K562 (cell line): ENCODE results near the gene CLCF1. TPM values are rescaled to one million over a fixed set of nuclear protein-coding genes. Genes with fewer than 3 reads are reported as not detected.

Experiments used
- E2F1 ChIP-seq: sonication (generic); formaldehyde crosslinking; IDR thresholded peaks from 2 replicates; pipeline ENCODE4 v1.8.1; 2023; ENCODE audit warnings: mild to moderate bottlenecking, missing genetic modification reagents, moderate library complexity
- FOXK2 ChIP-seq, 2 experiments: fragments of 450-650 bp; IDR thresholded peaks in 1 of 2; conservative IDR thresholded peaks in 1 of 2; 2 replicates each; pipeline ENCODE4 v1.6.1; 2016; ENCODE audit warnings: low read depth in 2 of 2, mild to moderate bottlenecking in 1 of 2
- MXI1 ChIP-seq: IDR thresholded peaks from 2 replicates; pipeline ENCODE4 v1.6.1; 2011; ENCODE audit warnings: low read depth, mild to moderate bottlenecking, improper control_type of control experiment, low read length
- NFYB ChIP-seq: IDR thresholded peaks from 2 replicates; pipeline ENCODE4 v1.6.1; 2011; ENCODE audit warnings: mild to moderate bottlenecking, moderate library complexity; ENCODE audit not compliant: insufficient read length; ENCODE audit errors: extremely low read depth
- PHB2 ChIP-seq: fragments of 450-650 bp; IDR thresholded peaks from 2 replicates; pipeline ENCODE4 v1.6.1; 2017; ENCODE audit warnings: low read depth
- PTTG1 ChIP-seq: fragments of 450-650 bp; IDR thresholded peaks from 2 replicates; pipeline ENCODE4 v1.6.1; 2016; ENCODE audit warnings: low read depth, mild to moderate bottlenecking, missing genetic modification characterization, missing compliant biosample characterization
- RBM39 ChIP-seq: fragments of 200-400 bp; formaldehyde crosslinking; optimal IDR thresholded peaks from 2 replicates; pipeline ENCODE3; 2018; ENCODE audit warnings: low read depth, low read length
- RNF2 ChIP-seq: sonication (generic); IDR thresholded peaks from 2 replicates; pipeline ENCODE4 v1.6.1; 2016
- SAP30 ChIP-seq: fragments of 200-600 bp; sonication (generic); IDR thresholded peaks from 2 replicates; pipeline ENCODE4 v1.6.1; 2012; ENCODE audit warnings: borderline replicate concordance, low read depth, mild to moderate bottlenecking, moderate library complexity, low read length, control low read depth, inconsistent platforms; ENCODE audit not compliant: insufficient read depth, poor library complexity, severe bottlenecking
- THRAP3 ChIP-seq: fragments of 450-650 bp; IDR thresholded peaks from 2 replicates; pipeline ENCODE4 v1.6.1; 2016; ENCODE audit warnings: mild to moderate bottlenecking, inconsistent platforms, borderline replicate concordance
- USF2 ChIP-seq: sonication (generic); formaldehyde crosslinking; IDR thresholded peaks from 2 replicates; pipeline ENCODE4 v1.5.0; 2020; ENCODE audit warnings: missing genetic modification reagents
- ZC3H11A ChIP-seq: IDR thresholded peaks from 2 replicates; pipeline ENCODE4 v1.6.1; 2012; ENCODE audit warnings: low read depth, low read length, improper control_type of control experiment
- ZMIZ1 ChIP-seq, 2 experiments: fragments of 150-350 bp in 1 of 2; IDR thresholded peaks; 2 replicates each; pipeline ENCODE4 v1.6.1; 2012 to 2016; ENCODE audit warnings: low read depth in 2 of 2, low read length in 2 of 2, mild to moderate bottlenecking in 1 of 2, moderate library complexity in 1 of 2
- ZNF12 ChIP-seq: sonication (generic); formaldehyde crosslinking; IDR thresholded peaks from 2 replicates; pipeline ENCODE4 v1.4.0; 2020; ENCODE audit warnings: mild to moderate bottlenecking, missing genetic modification reagents
- ZNF224 ChIP-seq: sonication (generic); formaldehyde crosslinking; IDR thresholded peaks from 2 replicates; pipeline ENCODE4 v1.8.0; 2022; ENCODE audit warnings: mild to moderate bottlenecking, missing genetic modification reagents
- ZNF41 ChIP-seq: fragments of 250-450 bp; sonication (Bioruptor Pico); conservative IDR thresholded peaks from 2 replicates; pipeline ENCODE4 v1.4.0; 2020; ENCODE audit warnings: mild to moderate bottlenecking
- ZNF644 ChIP-seq: fragments of 200-800 bp; sonication (Bioruptor generic); IDR thresholded peaks from 2 replicates; pipeline ENCODE4 v1.6.1; 2016; ENCODE audit warnings: low read depth, missing genetic modification characterization, missing compliant biosample characterization
- ZNF655 ChIP-seq: fragments of 250-450 bp; sonication (Bioruptor Pico); IDR thresholded peaks from 2 replicates; pipeline ENCODE4 v1.5.0; 2021
- polyA plus RNA-seq, 8 experiments: library from polyadenylated mRNA; depleted of rRNA in 4 of 8; stranded (reverse) in 5 of 8; unstranded in 3 of 8; fragments of >200 nt; fragmentation: Nextera tagmentation in 2 of 8; fragmentation: Illumina TruSeq in 1 of 8; extraction: Ambion mirVana in 2 of 8; extraction: Trizol in 1 of 8; gene quantifications; 2 replicates each; pipeline versions ENCODE4 v1.2.1 to v1.2.3, GENCODE V29; 2011 to 2014; ENCODE audit warnings: inconsistent platforms in 1 of 8, missing spikeins in 1 of 8
- total RNA-seq, 7 experiments: library from RNA; depleted of rRNA in 6 of 7; stranded (reverse); fragments of >200 nt in 6 of 7; fragmentation: Illumina TruSeq in 2 of 7; extraction: Trizol in 2 of 7; gene quantifications; 2 replicates each; pipeline versions ENCODE4 v1.2.1 to v1.2.3, GENCODE V29; 2011 to 2021; ENCODE audit warnings: low replicate concordance in 1 of 7

Gene CLCF1
- total and polyA plus RNA-seq, 9 of the 15 experiments (the other 6 are each of a cell fraction or from before 2014, with no cell fraction given), result 0.49 to 5.8 (median 3.0) TPM

- no peak for TF ChIP-seq ZMIZ1 (IDR thresholded peaks at IDR 0.05; ENCODE audit: low read depth in 2 of 2, low read length in 2 of 2)
- no peak; the same call in 1 of the 2 replicates for TF ChIP-seq PHB2
- TF ChIP-seq NFYB, result no peak
- TF ChIP-seq MXI1, result no peak
- 0 out of 2 replicates have a peak, but pooled peaks have one; percentile 2 for TF ChIP-seq ZNF224 (CRISPR knock-in tag)
- no peak for TF ChIP-seq RNF2
- no peak for TF ChIP-seq RBM39
- no peak for TF ChIP-seq FOXK2 (conservative IDR thresholded peaks at IDR 0.05 in 1 of 2, IDR thresholded peaks at IDR 0.05 in 1 of 2; ENCODE audit: low read depth in 2 of 2)
- TF ChIP-seq ZNF41 (CRISPR knock-in tag), result no peak
- TF ChIP-seq E2F1 (CRISPR knock-in tag), result peak; percentile 77; the same call in 1 of the 2 replicates
- no peak for TF ChIP-seq ZNF655 (CRISPR knock-in tag)
- no peak for TF ChIP-seq ZC3H11A
- no peak for TF ChIP-seq SAP30
- TF ChIP-seq ZNF12, result no peak
- peak; percentile 34; the same call in 1 of the 2 replicates for TF ChIP-seq USF2 (CRISPR knock-in tag)
- no peak for TF ChIP-seq THRAP3
- TF ChIP-seq PTTG1 (tag), result no peak
- no peak; the same call in 1 of the 2 replicates for TF ChIP-seq ZNF644 (tag)
Observed at GRCh38 chr11:67373648-67374570, 511 bp upstream of the CLCF1 start (continued).
